OCI-LY7 (cell line): Measurements from ENCODE around the gene NFX1. TPM values are rescaled to one million over a fixed set of nuclear protein-coding genes. Genes with fewer than 3 reads are reported as not detected.
"Not testable (repeated sequence)": the region's sequence is repeated elsewhere in the genome, so short reads cannot be mapped to it uniquely, and the experiment has no call there.

ENCODE experiments used
- BruUV-seq: library from RNA; stranded (reverse); fragments of 400-500 nt; replicated peaks from 2 replicates; lab custom pipeline; 2021; lab: Mats Ljungman, UMichigan
- CTCF ChIA-PET: fragments of 300-600 bp; sonication (Branson Sonifier 250); formaldehyde crosslinking; loops from one replicate; lab custom pipeline; 2022; ENCODE audit warnings: antibody characterized with exemption; ENCODE audit not compliant: unreplicated experiment; lab: Charles Lee
- POLR2A ChIA-PET: fragments of 300-600 bp; sonication (Branson Sonifier 250); formaldehyde crosslinking; loops from one replicate; lab custom pipeline; 2022; ENCODE audit warnings: antibody characterized with exemption; lab: Charles Lee
- DNase-seq: peaks from one replicate; pipeline ENCODE4 v3.0.0-alpha.2; 2015; ENCODE audit warnings: low spot score
- H2AFZ ChIP-seq: fragments of 200-600 bp; sonication (generic), shearing (Covaris generic); 2 replicates; pipeline ENCODE4 v1.6.1; 2014; ENCODE audit warnings: mild to moderate bottlenecking, antibody characterized with exemption, low read length, moderate library complexity
- H3K27ac ChIP-seq: fragments of 200-600 bp; sonication (generic); 2 replicates; pipeline ENCODE4 v1.5.1; 2014; ENCODE audit warnings: mixed run types, low read depth, mild to moderate bottlenecking, moderate library complexity, low read length, inconsistent platforms; ENCODE audit not compliant: poor library complexity, severe bottlenecking
- H3K36me3 ChIP-seq: fragments of 200-600 bp; sonication (generic); 2 replicates; pipeline ENCODE4 v1.6.1; 2014; ENCODE audit warnings: mild to moderate bottlenecking, antibody characterized with exemption, low read length, moderate library complexity, mixed read lengths; ENCODE audit not compliant: insufficient read depth
- H3K4me1 ChIP-seq: fragments of 200-600 bp; sonication (generic); 2 replicates; pipeline ENCODE4 v1.5.1; 2014; ENCODE audit warnings: mild to moderate bottlenecking, low read length; ENCODE audit not compliant: insufficient read depth, poor library complexity, severe bottlenecking
- H3K4me2 ChIP-seq: fragments of 200-600 bp; sonication (generic); 2 replicates; pipeline ENCODE4 v1.6.1; 2014; ENCODE audit warnings: mild to moderate bottlenecking, low read length
- H3K4me3 ChIP-seq: fragments of 200-600 bp; sonication (generic); 2 replicates; pipeline ENCODE4 v1.5.1; 2014; ENCODE audit warnings: mild to moderate bottlenecking, low read depth, low read length; ENCODE audit not compliant: poor library complexity, severe bottlenecking
- H3K79me2 ChIP-seq: fragments of 200-600 bp; sonication (generic); 2 replicates; pipeline ENCODE4 v1.6.1; 2016; ENCODE audit warnings: low read depth, mild to moderate bottlenecking, low read length, moderate library complexity, mixed read lengths; ENCODE audit not compliant: insufficient read depth
- H3K9me2 ChIP-seq: fragments of 200-600 bp; sonication (generic); 2 replicates; pipeline ENCODE4 v1.6.1; 2016; ENCODE audit warnings: mild to moderate bottlenecking, low read length, mixed read lengths; ENCODE audit not compliant: insufficient read depth
- H3K9me3 ChIP-seq: fragments of 200-600 bp; sonication (generic); 2 replicates; pipeline ENCODE4 v1.6.1; 2014; ENCODE audit warnings: mild to moderate bottlenecking, mixed run types, low read length, mixed read lengths
- H4K20me1 ChIP-seq: fragments of 200-600 bp; sonication (generic); 2 replicates; pipeline ENCODE4 v1.6.1; 2014; ENCODE audit warnings: mild to moderate bottlenecking, antibody characterized with exemption, low read length, moderate library complexity, mixed read lengths; ENCODE audit not compliant: insufficient read depth
- CTCF ChIP-seq: fragments of 200-600 bp; sonication (generic); conservative IDR thresholded peaks from 2 replicates; pipeline ENCODE4 v1.5.1; 2014; ENCODE audit warnings: mild to moderate bottlenecking, antibody characterized with exemption, low read length, moderate library complexity, mixed read lengths
- EZH2phosphoT487 ChIP-seq: fragments of 200-600 bp; sonication (generic); IDR thresholded peaks from 2 replicates; pipeline ENCODE4 v1.6.1; 2018; ENCODE audit warnings: low read depth, borderline replicate concordance, mild to moderate bottlenecking, mixed run types, antibody characterized with exemption, low read length, moderate library complexity, mixed read lengths
- intact Hi-C: fragments of 100-400 bp; cut with micrococcal nuclease; formaldehyde crosslinking; loops from one replicate; pipeline ENCODE4 v1.10.0; 2022; ENCODE audit not compliant: unreplicated experiment
- total RNA-seq, 2 experiments: library from RNA; depleted of rRNA in 1 of 2; stranded (reverse); fragments of >200 nt in 1 of 2; shearing (Covaris generic) in 1 of 2; gene quantifications; 2 replicates each; pipeline ENCODE4 v1.2.3, GENCODE V29; 2014 to 2022

The NFX1 gene
- total RNA-seq, 2 experiments from 2014 or later = 32.3 to 58.3 TPM

GRCh38 chr9:33386641-33386996 is 96.3 kb downstream of the NFX1 start:
- H3K4me2 ChIP-seq, H3K79me2 ChIP-seq, CTCF ChIA-PET, BruUV-seq, DNase-seq, POLR2A ChIA-PET, H3K9me2 ChIP-seq, H3K4me3 ChIP-seq, intact Hi-C loops, H3K9me3 ChIP-seq, H3K27ac ChIP-seq, H4K20me1 ChIP-seq, H3K4me1 ChIP-seq, H3K36me3 ChIP-seq, H2AFZ ChIP-seq: not testable (repeated sequence)

DNA sequence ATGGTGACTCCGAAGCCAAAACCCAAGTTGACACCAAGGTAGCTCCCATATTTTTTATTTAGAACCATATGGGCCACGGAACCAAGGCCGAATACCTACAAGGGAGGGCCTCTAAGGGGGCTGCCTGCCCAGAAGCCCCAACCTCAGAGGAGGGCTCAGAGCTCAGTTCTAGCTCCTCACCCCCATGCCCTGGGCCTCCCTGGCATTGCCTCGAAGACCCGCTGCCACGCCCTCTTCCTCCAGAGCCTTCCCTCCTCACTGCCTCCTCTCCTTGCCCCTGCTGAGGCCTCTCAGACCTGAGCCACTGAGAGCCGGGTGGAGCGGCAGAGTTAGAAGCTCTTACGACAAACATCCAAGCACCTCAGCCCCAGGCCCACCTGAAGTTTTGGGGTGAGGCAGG is 96.7 kb downstream of the NFX1 start:
- H3K4me1 ChIP-seq, H3K9me2 ChIP-seq, H2AFZ ChIP-seq, DNase-seq, H4K20me1 ChIP-seq, H3K4me3 ChIP-seq, intact Hi-C loops, H3K79me2 ChIP-seq, POLR2A ChIA-PET, BruUV-seq, H3K27ac ChIP-seq, CTCF ChIA-PET, H3K36me3 ChIP-seq, H3K9me3 ChIP-seq, H3K4me2 ChIP-seq: not testable (repeated sequence)

DNA sequence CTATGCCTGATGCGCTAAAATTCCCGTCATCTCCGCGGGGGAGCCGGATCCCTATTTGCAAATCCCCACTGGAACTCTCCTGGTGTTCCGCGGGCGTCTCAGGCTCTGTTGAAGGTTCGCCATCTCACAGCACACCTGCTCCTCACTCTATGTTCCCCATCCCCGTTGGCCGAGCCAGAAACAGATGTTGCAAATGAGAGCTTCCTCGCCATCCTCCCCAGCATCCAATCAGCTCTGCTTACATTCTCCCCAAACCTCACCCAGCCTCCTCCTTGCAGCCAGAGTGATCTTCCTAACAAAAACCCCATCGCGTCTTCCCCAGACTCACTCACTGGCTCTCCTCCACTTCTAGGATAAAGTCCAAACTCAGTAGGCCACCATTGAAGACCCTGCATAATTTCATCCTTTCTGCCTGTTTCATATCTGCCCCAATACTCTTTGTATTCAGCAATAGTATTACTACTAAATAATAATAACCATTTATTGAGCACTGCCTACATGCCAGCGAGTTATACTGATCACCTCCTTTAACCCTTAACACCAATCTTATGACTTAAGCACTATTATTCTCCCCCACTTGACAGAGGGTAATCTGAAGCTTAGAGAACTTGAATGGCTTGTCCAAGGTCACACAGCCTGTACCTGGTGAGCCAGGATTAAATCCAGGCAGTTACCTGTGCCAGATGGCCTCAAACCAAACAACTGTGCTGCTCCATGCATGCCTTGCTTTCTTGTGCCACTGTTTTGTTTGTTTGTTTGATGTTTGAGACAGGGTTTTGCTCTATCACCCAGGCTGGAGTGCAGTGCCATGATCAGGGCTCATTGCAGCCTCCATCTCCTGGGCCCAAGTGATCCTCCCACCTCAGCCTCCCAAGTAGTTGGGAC is 98.0 kb downstream of the NFX1 start:
- no peaks in the 10 kb centered on the region for H3K4me1 ChIP-seq
- POLR2A ChIA-PET = no interaction called here
- no peak overlapping the region for H3K4me3 ChIP-seq
- intact Hi-C loops = no loop called here
- CTCF ChIA-PET = no interaction called here
- no peak overlapping the region for H2AFZ ChIP-seq
- no TSS peak for BruUV-seq
- no peaks in the 10 kb centered on the region for H3K36me3 ChIP-seq
- H3K9me2 ChIP-seq = no peaks in the 10 kb centered on the region
- no peak overlapping the region for H3K4me2 ChIP-seq
- TF ChIP-seq EZH2phosphoT487 (no peak), CTCF (no peak)
- H3K27ac ChIP-seq = no peak overlapping the region
- DNase-seq = no peak
- no peaks in the 10 kb centered on the region for H3K79me2 ChIP-seq
- H4K20me1 ChIP-seq = no peaks in the 10 kb centered on the region
- no peaks in the 10 kb centered on the region for H3K9me3 ChIP-seq

DNA sequence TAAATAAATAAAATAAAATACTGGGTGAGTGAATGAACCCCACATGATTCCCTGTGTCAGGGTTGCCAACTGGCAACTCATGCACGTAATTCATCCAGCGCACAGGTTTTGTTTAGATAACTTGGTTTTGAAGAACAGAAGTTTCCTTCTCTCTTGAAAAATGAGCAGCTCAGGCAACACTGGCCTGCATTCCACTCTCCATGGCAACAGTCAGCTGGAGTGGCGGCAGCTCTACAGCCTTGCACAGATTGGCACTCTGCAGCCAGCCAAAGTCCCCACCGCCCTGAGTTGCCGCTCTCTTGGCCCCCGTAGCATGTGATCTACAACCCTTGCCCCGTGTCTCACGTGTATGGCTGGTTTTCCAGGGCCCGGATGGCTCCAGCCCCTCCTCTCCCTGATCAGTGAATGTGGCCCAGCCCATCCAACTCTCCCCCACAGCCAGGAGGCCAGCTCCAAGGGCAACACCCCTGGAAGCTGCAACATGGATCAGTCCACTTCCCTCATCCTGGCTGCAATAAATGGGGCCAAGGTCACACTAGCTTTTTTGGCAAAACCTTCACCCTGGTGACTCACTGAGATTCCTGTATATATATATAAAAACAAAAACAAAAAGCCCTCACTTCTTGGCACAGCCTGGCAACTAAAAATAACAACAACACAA is 100.9 kb downstream of the NFX1 start:
- CTCF ChIA-PET, DNase-seq, H3K9me3 ChIP-seq, H3K27ac ChIP-seq, H3K4me2 ChIP-seq, H3K4me3 ChIP-seq, H3K9me2 ChIP-seq, H4K20me1 ChIP-seq, BruUV-seq, H3K36me3 ChIP-seq, H2AFZ ChIP-seq, POLR2A ChIA-PET, H3K4me1 ChIP-seq, intact Hi-C loops, H3K79me2 ChIP-seq: not testable (repeated sequence)

GRCh38 chr9:33392591-33393021 is 102.3 kb downstream of the NFX1 start:
- H3K79me2 ChIP-seq, H3K36me3 ChIP-seq, H2AFZ ChIP-seq, DNase-seq, H3K9me2 ChIP-seq, H3K9me3 ChIP-seq, CTCF ChIA-PET, BruUV-seq, POLR2A ChIA-PET, H4K20me1 ChIP-seq, H3K4me3 ChIP-seq, H3K27ac ChIP-seq, intact Hi-C loops, H3K4me1 ChIP-seq, H3K4me2 ChIP-seq: not testable (repeated sequence)
